Panc1 (cell line): ENCODE measurements around the gene STARD7. TPM values are rescaled to one million over a fixed set of nuclear protein-coding genes. Genes with fewer than 3 reads are reported as not detected.

ENCODE experiments used
- ATAC-seq: fragments of 200-7000 bp; cut with Tn5 transposase; 2 replicates; pipeline ENCODE4 v1.9.1; 2020; ENCODE audit warnings: mild to moderate bottlenecking, moderate library complexity
- BruUV-seq: library from RNA; stranded (reverse); fragments of 400-500 nt; replicated peaks from 2 replicates; lab custom pipeline; 2021; lab: Mats Ljungman, UMichigan
- CTCF ChIA-PET: fragments of 300-600 bp; sonication (Branson Sonifier 250); formaldehyde crosslinking; loops from one replicate; lab custom pipeline; 2022; ENCODE audit warnings: antibody characterized with exemption; lab: Charles Lee
- POLR2A ChIA-PET: fragments of 300-600 bp; sonication (Branson Sonifier 250); formaldehyde crosslinking; loops from one replicate; lab custom pipeline; 2022; ENCODE audit warnings: antibody characterized with exemption; lab: Charles Lee
- DNase-seq: peaks from one replicate; pipeline ENCODE4 v3.0.0-alpha.2; 2010; ENCODE audit warnings: low read depth, low spot score
- H3K27ac ChIP-seq: 2 replicates; pipeline ENCODE4 v1.5.1; 2011; ENCODE audit warnings: mild to moderate bottlenecking, low read length, inconsistent platforms
- H3K27me3 ChIP-seq: fragments of 200-500 bp; sonication (Bioruptor generic); 2 replicates; pipeline ENCODE4 v1.6.0; 2014; ENCODE audit warnings: low read length, inconsistent platforms; ENCODE audit not compliant: control insufficient read depth, insufficient read depth
- H3K36me3 ChIP-seq: fragments of 200-500 bp; sonication (Bioruptor generic); 2 replicates; pipeline ENCODE4 v1.5.1; 2014; ENCODE audit warnings: inconsistent platforms, mild to moderate bottlenecking, low read length, moderate library complexity; ENCODE audit not compliant: control insufficient read depth, insufficient read depth
- H3K4me1 ChIP-seq: 2 replicates; pipeline ENCODE4 v1.5.1; 2011; ENCODE audit warnings: inconsistent platforms, mild to moderate bottlenecking, low read length, moderate library complexity; ENCODE audit not compliant: control insufficient read depth, insufficient read depth
- H3K4me3 ChIP-seq, 2 experiments: 2 replicates each; pipeline ENCODE4 v1.5.1; 2011 to 2012; ENCODE audit warnings: low read depth in 2 of 2, low read length in 2 of 2, mild to moderate bottlenecking in 2 of 2, inconsistent platforms in 1 of 2, moderate library complexity in 1 of 2
- H3K9me3 ChIP-seq: fragments of 200-500 bp; sonication (Bioruptor generic); 2 replicates; pipeline ENCODE4 v1.5.1; 2014; ENCODE audit warnings: low read depth, mild to moderate bottlenecking, inconsistent platforms, low read length, moderate library complexity; ENCODE audit not compliant: control insufficient read depth, insufficient read depth
- POLR2AphosphoS5 ChIP-seq: IDR thresholded peaks from 2 replicates; pipeline ENCODE4 v1.6.1; 2012; ENCODE audit warnings: mild to moderate bottlenecking, low read depth, low read length, moderate library complexity
- SIN3A ChIP-seq: IDR thresholded peaks from 2 replicates; pipeline ENCODE4 v1.6.1; 2012; ENCODE audit warnings: low read depth, mild to moderate bottlenecking, low read length, moderate library complexity, borderline replicate concordance; ENCODE audit not compliant: insufficient read depth
- TCF7L2 ChIP-seq: IDR thresholded peaks from 2 replicates; pipeline ENCODE4 v1.6.1; 2011; ENCODE audit warnings: mild to moderate bottlenecking, low read depth, low read length, inconsistent platforms
- in situ Hi-C: cut with HindIII; loops from 2 replicates; pipeline ENCODE4 v1.10.0; 2016; ENCODE audit warnings: low sequenced_read_pairs, low pct_unique_long_range_greater_than_20kb
- intact Hi-C: fragments of 100-400 bp; cut with micrococcal nuclease; formaldehyde crosslinking; loops from one replicate; pipeline ENCODE4 v1.10.0; 2022; ENCODE audit not compliant: unreplicated experiment
- total RNA-seq: library from RNA; stranded (reverse); gene quantifications from one replicate; pipeline ENCODE4 v1.2.1, GENCODE V29; 2021; ENCODE audit not compliant: unreplicated experiment
- TF ChIP-seq, protein P1 (sequence below), 2 experiments: IDR thresholded peaks; 2 replicates each; pipeline ENCODE4 v1.6.1; 2011 to 2012; ENCODE audit warnings: low read depth in 2 of 2, control low read depth in 1 of 2, low read length in 1 of 2, mild to moderate bottlenecking in 1 of 2, moderate library complexity in 1 of 2; ENCODE audit not compliant: insufficient read depth in 1 of 2
- TF ChIP-seq, protein P2 (sequence below): fragments of 450-650 bp; IDR thresholded peaks from 2 replicates; pipeline ENCODE4 v1.5.1; 2017; ENCODE audit warnings: mild to moderate bottlenecking

STARD7 gene
- total RNA-seq, 1 experiment from 2014 or later, result 133 TPM

DNA sequence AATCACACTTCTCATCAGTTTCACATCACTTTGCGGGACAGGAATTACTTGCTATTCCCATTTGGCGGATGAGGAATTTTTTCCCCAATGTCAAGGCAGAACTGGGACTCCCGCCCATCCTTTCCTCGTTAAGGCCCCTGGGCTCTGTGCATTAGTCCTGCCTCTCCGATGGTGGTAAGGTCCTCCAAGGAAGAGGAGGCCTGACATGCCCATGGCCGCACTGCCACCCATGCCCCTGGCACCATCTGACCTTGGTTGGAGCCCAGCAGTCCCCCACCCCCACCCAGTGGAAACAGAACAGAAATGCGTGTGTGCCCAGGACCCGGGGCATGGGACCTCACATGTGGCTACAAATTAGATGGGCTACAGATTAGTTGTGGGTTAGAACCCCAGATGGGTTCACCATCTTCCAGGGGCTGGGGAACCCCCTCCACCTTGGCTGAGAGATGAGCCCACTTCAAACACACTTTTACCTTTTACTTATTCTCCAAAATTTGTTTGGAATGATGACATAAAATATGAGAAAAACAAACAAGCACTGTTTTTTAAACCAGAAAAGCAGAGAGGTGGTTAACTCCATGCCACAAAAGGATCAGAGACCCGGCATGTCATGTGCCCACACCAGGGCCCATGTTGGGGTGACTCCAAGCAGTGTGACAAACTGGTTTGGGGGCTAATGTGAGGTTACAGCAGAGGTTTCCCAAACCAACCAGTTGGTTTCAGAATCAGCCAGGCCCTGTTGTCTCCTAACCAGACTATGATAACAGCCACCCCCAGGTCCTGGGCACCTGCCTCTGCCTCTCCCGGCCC lies 52.4 kb downstream of the STARD7 start:
- ATAC-seq (no peak), DNase-seq (no peak)
- in situ Hi-C loops (loop anchor here (25.0 kb wide), 1 partner anchor 106 kb away; the partner anchor contains the start of genes CIAO1 and TMEM127), intact Hi-C loops (no loop called here)
- Histone ChIP-seq H3K9me3 (no peaks in the 10 kb centered on the region), H3K36me3 (no peaks in the 10 kb centered on the region), H3K4me3 (no peak overlapping the region), H3K27ac (no peak overlapping the region), H3K4me1 (no peaks in the 10 kb centered on the region), H3K27me3 (no peaks in the 10 kb centered on the region)
- TF ChIP-seq, protein P1, sequence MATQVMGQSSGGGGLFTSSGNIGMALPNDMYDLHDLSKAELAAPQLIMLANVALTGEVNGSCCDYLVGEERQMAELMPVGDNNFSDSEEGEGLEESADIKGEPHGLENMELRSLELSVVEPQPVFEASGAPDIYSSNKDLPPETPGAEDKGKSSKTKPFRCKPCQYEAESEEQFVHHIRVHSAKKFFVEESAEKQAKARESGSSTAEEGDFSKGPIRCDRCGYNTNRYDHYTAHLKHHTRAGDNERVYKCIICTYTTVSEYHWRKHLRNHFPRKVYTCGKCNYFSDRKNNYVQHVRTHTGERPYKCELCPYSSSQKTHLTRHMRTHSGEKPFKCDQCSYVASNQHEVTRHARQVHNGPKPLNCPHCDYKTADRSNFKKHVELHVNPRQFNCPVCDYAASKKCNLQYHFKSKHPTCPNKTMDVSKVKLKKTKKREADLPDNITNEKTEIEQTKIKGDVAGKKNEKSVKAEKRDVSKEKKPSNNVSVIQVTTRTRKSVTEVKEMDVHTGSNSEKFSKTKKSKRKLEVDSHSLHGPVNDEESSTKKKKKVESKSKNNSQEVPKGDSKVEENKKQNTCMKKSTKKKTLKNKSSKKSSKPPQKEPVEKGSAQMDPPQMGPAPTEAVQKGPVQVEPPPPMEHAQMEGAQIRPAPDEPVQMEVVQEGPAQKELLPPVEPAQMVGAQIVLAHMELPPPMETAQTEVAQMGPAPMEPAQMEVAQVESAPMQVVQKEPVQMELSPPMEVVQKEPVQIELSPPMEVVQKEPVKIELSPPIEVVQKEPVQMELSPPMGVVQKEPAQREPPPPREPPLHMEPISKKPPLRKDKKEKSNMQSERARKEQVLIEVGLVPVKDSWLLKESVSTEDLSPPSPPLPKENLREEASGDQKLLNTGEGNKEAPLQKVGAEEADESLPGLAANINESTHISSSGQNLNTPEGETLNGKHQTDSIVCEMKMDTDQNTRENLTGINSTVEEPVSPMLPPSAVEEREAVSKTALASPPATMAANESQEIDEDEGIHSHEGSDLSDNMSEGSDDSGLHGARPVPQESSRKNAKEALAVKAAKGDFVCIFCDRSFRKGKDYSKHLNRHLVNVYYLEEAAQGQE (IDR thresholded peaks at IDR 0.05; ENCODE audit: insufficient read depth in 1 of 2, low read depth in 2 of 2, low read length in 1 of 2), result no peak
- TF ChIP-seq SIN3A, result no peak
- TF ChIP-seq TCF7L2, result no peak
- TF ChIP-seq, protein P2, sequence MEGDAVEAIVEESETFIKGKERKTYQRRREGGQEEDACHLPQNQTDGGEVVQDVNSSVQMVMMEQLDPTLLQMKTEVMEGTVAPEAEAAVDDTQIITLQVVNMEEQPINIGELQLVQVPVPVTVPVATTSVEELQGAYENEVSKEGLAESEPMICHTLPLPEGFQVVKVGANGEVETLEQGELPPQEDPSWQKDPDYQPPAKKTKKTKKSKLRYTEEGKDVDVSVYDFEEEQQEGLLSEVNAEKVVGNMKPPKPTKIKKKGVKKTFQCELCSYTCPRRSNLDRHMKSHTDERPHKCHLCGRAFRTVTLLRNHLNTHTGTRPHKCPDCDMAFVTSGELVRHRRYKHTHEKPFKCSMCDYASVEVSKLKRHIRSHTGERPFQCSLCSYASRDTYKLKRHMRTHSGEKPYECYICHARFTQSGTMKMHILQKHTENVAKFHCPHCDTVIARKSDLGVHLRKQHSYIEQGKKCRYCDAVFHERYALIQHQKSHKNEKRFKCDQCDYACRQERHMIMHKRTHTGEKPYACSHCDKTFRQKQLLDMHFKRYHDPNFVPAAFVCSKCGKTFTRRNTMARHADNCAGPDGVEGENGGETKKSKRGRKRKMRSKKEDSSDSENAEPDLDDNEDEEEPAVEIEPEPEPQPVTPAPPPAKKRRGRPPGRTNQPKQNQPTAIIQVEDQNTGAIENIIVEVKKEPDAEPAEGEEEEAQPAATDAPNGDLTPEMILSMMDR, result no peak
- TF ChIP-seq POLR2AphosphoS5, result no peak
- CTCF ChIA-PET, result no interaction called here
- POLR2A ChIA-PET, result no interaction called here
- BruUV-seq, result no TSS peak

DNA sequence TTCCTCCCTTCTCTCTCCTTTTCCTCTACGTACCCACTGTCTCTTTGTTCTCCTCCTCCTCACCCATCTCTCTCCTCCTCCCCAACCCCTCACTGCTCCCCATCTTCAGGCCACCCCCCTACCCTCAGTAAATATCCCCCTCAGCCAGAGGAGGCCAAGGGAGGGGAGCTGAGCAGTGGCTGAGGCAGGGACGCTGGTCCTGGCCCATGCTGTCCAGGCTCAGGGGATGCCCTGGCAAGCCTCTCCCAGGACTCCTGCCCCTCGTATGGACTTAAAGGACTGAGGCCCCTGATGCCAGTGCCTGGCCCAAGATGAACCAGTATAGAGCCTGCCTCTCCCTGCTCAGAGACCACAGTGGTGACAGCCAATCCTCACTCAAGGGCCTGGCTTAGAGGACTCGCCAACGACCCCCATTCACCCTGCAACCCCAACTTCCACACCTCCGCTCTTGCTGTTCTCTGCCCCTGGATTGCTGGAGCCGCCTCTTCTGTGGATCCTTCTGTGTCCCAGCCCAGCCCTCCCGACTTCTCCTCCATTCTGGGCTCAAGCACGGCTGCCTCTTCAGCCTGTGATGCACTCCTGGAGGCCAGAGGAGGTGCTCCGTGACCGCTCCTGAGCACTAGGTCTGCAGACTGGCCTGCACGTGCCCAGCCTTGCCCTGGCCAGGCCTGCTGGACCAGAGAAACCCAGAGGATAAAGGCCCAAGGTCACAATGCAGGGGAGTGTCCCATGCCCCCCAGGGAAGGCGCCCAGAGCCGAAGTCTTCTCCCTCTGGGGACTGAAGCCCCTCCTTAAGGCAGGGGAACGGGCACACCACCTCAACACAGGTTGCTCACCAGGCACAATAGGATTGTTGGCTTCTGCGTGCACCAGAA lies 53.9 kb downstream of the STARD7 start:
- DNase-seq (no peak), ATAC-seq (peak; percentile 20; the same call in 1 of the 2 replicates)
- intact Hi-C loops, result no loop called here
- ChIA-PET CTCF (interaction anchor here (0.7 kb wide), 1 partner anchor 1911 kb away, joined by 12 read pairs; no protein-coding TSS in a partner anchor), POLR2A (no interaction called here)
- no TSS peak for BruUV-seq
- TF ChIP-seq, protein P2, result no peak
- TF ChIP-seq SIN3A (no peak), POLR2AphosphoS5 (no peak), TCF7L2 (no peak)
- TF ChIP-seq, protein P1 (IDR thresholded peaks at IDR 0.05; ENCODE audit: insufficient read depth in 1 of 2, low read depth in 2 of 2, low read length in 1 of 2), result no peak
- H3K27me3 ChIP-seq, result no peaks in the 10 kb centered on the region
- no peaks in the 10 kb centered on the region for H3K9me3 ChIP-seq
- in situ Hi-C loops, result loop anchor here (25.0 kb wide), 1 partner anchor 108 kb away; the partner anchor contains the start of genes CIAO1 and TMEM127
- H3K4me3 ChIP-seq, result no peak overlapping the region
- no peak overlapping the region for H3K27ac ChIP-seq
- H3K36me3 ChIP-seq, result no peaks in the 10 kb centered on the region
- H3K4me1 ChIP-seq, result no peaks in the 10 kb centered on the region
